Measurements from ENCODE around the gene ANO9. TPM values are rescaled to one million over a fixed set of nuclear protein-coding genes. Genes with fewer than 3 reads are reported as not detected.
"Not testable (repeated sequence)": the region's sequence is repeated elsewhere in the genome, so short reads cannot be mapped to it uniquely, and the experiment has no call there.

ANO9 gene
- total RNA-seq, 2 donors from 2014 or later = 8.4 to 9.1 TPM

DNA sequence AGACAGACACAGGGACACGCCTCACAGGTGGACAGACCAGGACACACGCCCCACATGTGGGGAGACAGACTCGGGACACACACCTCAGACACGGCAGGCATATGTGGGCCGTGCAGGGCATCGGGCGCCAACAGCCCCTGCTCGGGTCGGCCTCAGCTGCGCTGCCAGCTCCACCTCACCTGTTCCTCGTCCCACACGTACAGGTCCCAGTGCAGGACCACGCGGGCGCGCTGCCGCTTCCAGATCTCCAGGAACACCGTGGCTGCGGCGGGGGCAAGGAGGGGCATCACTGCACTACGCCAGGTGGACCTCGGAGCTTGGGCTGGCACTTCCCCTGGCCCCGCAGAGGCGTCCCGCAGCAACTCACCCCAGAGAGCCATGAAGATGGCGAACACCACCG is 12.4 kb downstream of the ANO9 start:
- Histone ChIP-seq H3K4me3 (no peak overlapping the region), H3K36me3 (no peaks in the 10 kb centered on the region), H3K4me1 (replicated peaks) (no peaks in the 10 kb centered on the region), H3K9me3 (no peaks in the 10 kb centered on the region), H3K27me3 (replicated peaks; ENCODE audit: insufficient read depth) (no peaks in the 10 kb centered on the region), H3K27ac (no peak overlapping the region)
- intact Hi-C loops (cut with DNase I) = no loop called here
- 91% methylated on average over 17 of the region's 27 CpGs for WGBS
- no peak for DNase-seq (ENCODE audit: low spot score)
- TF ChIP-seq POLR2A (IDR thresholded peaks at IDR 0.05) (no peak), POLR2AphosphoS5 (IDR thresholded peaks at IDR 0.05) (no peak)
- TF ChIP-seq, protein P1, sequence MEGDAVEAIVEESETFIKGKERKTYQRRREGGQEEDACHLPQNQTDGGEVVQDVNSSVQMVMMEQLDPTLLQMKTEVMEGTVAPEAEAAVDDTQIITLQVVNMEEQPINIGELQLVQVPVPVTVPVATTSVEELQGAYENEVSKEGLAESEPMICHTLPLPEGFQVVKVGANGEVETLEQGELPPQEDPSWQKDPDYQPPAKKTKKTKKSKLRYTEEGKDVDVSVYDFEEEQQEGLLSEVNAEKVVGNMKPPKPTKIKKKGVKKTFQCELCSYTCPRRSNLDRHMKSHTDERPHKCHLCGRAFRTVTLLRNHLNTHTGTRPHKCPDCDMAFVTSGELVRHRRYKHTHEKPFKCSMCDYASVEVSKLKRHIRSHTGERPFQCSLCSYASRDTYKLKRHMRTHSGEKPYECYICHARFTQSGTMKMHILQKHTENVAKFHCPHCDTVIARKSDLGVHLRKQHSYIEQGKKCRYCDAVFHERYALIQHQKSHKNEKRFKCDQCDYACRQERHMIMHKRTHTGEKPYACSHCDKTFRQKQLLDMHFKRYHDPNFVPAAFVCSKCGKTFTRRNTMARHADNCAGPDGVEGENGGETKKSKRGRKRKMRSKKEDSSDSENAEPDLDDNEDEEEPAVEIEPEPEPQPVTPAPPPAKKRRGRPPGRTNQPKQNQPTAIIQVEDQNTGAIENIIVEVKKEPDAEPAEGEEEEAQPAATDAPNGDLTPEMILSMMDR (IDR thresholded peaks at IDR 0.05) = no peak

DNA sequence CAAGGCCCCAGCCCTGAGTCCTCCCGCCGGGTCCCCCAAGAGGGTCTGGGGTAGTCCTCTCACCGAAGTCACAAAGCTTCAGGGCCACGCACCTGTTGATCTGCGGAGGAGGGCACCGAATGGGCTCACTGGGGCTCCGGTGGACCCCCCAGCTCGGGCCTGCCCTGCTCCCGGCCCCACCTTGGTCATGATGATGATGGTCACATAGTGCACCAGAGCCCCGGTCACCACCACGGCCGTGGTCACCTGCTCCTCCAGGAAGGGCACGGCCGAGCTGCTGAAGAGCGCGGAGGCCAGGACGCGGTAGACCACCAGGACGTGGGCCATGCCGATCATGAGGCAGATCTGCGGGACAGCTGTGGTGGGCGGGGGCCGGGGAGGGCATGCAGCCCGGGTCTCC is 13.5 kb downstream of the ANO9 start:
- WGBS = 95% methylated on average over 23 of the region's 24 CpGs
- Histone ChIP-seq H3K4me1 (replicated peaks) (no peaks in the 10 kb centered on the region), H3K36me3 (no peaks in the 10 kb centered on the region), H3K4me3 (no peak overlapping the region), H3K27me3 (replicated peaks; ENCODE audit: insufficient read depth) (no peaks in the 10 kb centered on the region), H3K27ac (no peak overlapping the region), H3K9me3 (no peaks in the 10 kb centered on the region)
- TF ChIP-seq POLR2A (IDR thresholded peaks at IDR 0.05) (no peak), POLR2AphosphoS5 (IDR thresholded peaks at IDR 0.05) (no peak)
- TF ChIP-seq, protein P1 (IDR thresholded peaks at IDR 0.05) = no peak
- intact Hi-C loops (cut with DNase I) = no loop called here
- DNase-seq (ENCODE audit: low spot score) = no peak

DNA sequence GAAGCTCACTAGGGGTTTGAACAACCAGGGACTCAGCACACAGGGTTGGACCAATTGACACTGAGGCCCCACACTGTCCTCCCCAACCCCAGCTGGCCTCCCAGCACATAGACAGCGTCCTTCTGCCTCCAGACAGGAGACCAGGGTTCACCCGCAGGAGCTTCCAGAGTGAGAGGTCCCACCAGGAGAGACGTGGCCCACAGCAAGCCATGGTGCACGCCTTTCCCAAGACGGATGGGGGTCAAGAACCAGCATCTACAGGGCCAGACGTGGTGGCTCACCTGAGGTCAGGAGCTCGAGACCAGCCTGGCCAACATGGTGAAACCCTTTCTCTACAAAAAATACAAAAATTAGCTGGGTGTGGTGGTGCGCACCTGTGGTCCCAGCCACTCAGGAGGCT is 15.0 kb downstream of the ANO9 start:
- H3K27me3 ChIP-seq (replicated peaks; ENCODE audit: insufficient read depth) = no peaks in the 10 kb centered on the region
- no peaks in the 10 kb centered on the region for H3K4me1 ChIP-seq (replicated peaks)
- 94% methylated on average over 5 of the region's 8 CpGs for WGBS

DNA sequence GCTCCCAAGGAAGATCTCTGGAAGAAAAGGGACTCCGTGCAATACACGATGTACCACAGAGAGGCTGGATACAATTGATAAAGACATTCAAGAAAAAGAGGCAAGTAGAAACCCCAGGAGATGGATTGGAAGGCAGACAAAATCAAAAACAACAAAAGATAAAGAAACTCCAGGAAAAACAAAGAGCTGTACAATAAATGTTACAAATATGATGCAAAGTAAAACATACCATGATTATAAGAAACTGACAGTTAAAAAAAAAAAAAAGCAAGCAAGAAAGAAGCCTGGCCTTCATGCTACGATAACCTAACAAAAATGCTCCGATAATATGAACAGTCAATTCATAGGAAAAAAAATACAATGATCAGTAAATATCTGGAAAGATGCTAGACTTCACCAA is 16.5 kb downstream of the ANO9 start:
- Histone ChIP-seq H3K9me3 (no peaks in the 10 kb centered on the region), H3K27ac (no peak overlapping the region), H3K4me3 (no peak overlapping the region), H3K27me3 (replicated peaks; ENCODE audit: insufficient read depth) (no peaks in the 10 kb centered on the region), H3K4me1 (replicated peaks) (no peaks in the 10 kb centered on the region), H3K36me3 (no peaks in the 10 kb centered on the region)
- TF ChIP-seq, protein P1 (IDR thresholded peaks at IDR 0.05) = no peak
- TF ChIP-seq POLR2A (IDR thresholded peaks at IDR 0.05) (no peak), POLR2AphosphoS5 (IDR thresholded peaks at IDR 0.05) (no peak)
- DNase-seq (ENCODE audit: low spot score) = no peak
- intact Hi-C loops (cut with DNase I) = no loop called here
- 78% methylated on average over 4 of the region's 4 CpGs for WGBS

More for the DNA sequence above, 15.0 kb downstream of the ANO9 start:
- H3K27ac ChIP-seq = no peak overlapping the region
- no peak for DNase-seq (ENCODE audit: low spot score)
- no peaks in the 10 kb centered on the region for H3K36me3 ChIP-seq
- no peaks in the 10 kb centered on the region for H3K9me3 ChIP-seq
- no peak overlapping the region for H3K4me3 ChIP-seq
- intact Hi-C loops (cut with DNase I) = no loop called here
- TF ChIP-seq POLR2AphosphoS5 (IDR thresholded peaks at IDR 0.05) (no peak), POLR2A (IDR thresholded peaks at IDR 0.05) (no peak)
- TF ChIP-seq, protein P1 (IDR thresholded peaks at IDR 0.05) = no peak

DNA sequence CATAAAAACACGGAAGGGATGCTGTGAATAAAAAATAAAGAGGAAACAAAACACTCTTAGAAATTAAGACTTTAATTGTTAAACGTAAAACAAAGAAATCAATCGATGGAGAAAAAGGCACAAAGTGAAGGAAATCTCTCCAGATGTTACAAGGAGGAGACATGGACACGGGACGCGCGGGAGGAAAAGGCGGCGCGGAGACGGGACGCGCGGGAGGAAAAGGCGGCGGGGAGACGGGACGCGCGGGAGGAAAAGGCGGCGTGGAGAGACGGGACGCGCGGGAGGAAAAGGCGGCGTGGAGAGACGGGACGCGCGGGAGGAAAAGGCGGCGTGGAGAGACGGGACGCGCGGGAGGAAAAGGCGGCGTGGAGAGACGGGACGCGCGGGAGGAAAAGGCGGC is 17.0 kb downstream of the ANO9 start:
- H3K4me3 ChIP-seq; H3K9me3 ChIP-seq; H3K27me3 ChIP-seq (replicated peaks; ENCODE audit: insufficient read depth); H3K27ac ChIP-seq; intact Hi-C loops (cut with DNase I); H3K36me3 ChIP-seq; H3K4me1 ChIP-seq (replicated peaks); DNase-seq (ENCODE audit: low spot score): not testable (repeated sequence)
- WGBS = 52% methylated on average over 38 of the region's 45 CpGs
